Measurements from ENCODE around the gene GNA15.

GNA15 gene

DNA sequence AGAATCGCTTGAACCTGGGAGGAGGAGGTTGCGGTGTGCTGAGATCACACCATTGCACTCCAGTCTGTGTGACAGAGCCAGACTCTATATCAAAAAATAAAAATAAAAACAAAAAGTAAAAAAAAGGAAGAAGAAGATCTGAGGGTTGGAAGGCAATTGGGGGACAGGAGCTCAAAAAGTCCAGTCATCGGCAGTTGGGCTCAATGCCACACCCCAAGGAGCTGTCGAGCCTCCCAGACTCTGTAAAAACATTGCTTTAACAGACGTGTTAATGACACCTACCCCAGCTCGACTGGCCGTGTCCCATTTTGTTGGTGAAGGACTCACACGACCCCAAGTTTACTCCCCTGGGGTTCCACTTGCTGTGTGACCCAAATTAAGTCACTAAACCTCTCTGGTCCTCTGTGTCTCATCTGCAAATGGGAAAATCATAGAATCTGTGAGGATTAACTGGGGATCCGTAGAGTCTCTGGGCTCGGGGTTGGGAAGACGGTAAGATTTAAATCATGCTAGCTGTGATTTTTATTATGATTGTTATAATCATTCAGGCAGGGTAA, 7.0 kb downstream of the GNA15 start:
- H3K27me3 ChIP-seq (ENCODE audit: insufficient read depth, low read length): no peaks in the 10 kb centered on the region
- H3K4me3 ChIP-seq (ENCODE audit: low read length): no peak overlapping the region
- H3K27ac ChIP-seq (ENCODE audit: low read depth, low read length): no peak overlapping the region
- 72% methylated on average over 10 of the region's 11 CpGs for WGBS
- no peaks in the 10 kb centered on the region for H3K36me3 ChIP-seq (ENCODE audit: insufficient read depth, low read length)
- no peak overlapping the region for H3K9ac ChIP-seq (ENCODE audit: low read depth, low read length)
- H3K9me3 ChIP-seq (ENCODE audit: insufficient read depth, low read depth, low read length): no peaks in the 10 kb centered on the region
- H3K4me1 ChIP-seq (ENCODE audit: insufficient read depth, low read length): no peaks in the 10 kb centered on the region

DNA sequence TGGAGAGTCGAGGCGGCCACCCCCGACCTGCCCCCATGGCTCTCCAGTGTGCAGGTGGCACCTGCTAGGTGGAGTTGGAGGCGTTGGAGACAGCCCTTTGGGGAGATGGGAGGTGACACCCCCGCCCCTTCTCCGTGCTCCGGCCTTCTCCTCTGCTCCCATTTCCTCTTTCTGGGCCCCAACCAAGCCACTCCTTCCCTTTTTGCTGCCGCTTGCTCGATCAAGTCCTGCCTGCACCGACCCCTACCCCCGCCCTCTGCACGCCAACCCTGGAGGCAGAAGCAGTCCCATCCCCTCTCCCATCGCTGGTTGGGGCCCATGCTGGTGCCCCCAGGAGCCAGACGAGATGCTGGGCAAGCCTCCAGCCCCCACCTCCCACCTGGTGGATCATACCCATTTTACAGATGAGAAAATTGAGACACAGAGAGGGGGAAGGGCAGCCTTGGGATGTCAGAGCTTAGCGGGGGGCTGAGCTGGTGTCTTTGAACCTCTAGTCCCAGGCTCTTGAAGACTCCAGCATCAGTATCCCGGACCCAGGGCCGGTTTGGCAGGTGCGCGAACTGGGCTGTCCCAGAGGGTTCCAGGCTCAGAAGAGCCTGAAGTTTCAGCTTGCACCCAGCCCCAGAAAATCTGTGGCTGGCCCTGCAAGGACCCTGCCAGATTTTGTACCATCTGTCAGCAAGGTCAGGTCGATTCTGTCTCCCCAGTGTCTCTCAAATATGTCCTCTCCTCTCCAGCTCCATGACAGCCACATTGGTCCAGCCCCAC, 10.3 kb downstream of the GNA15 start:
- Histone ChIP-seq H3K4me1 (ENCODE audit: insufficient read depth, low read length) (no peaks in the 10 kb centered on the region), H3K36me3 (ENCODE audit: insufficient read depth, low read length) (no peaks in the 10 kb centered on the region), H3K4me3 (ENCODE audit: low read length) (no peak overlapping the region), H3K27me3 (ENCODE audit: insufficient read depth, low read length) (no peaks in the 10 kb centered on the region), H3K9ac (ENCODE audit: low read depth, low read length) (no peak overlapping the region), H3K27ac (ENCODE audit: low read depth, low read length) (no peak overlapping the region), H3K9me3 (ENCODE audit: insufficient read depth, low read depth, low read length) (no peaks in the 10 kb centered on the region)
- WGBS: 86% methylated on average over 19 of the region's 20 CpGs

DNA sequence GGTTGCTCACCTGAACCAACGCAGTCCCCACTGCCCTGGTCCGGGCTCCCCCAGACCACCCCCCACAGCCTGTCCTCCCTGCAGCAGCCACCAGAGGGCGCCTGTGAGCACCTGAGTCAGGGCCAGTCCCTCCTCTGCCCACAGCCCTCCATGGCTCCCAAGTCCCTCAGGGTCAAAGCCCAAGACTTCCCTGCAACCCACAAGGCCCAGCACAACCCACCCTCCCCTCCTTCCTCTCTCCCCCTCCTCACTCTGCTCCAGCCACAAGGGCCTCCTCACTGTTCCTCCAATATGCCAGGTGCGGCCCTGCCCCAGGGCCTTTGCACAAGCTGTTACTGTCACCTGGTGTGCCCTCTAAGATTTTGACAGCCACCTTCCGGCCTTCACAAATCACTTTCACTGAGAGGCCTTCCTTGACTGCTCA, 10.9 kb downstream of the GNA15 start:
- H3K27me3 ChIP-seq (ENCODE audit: insufficient read depth, low read length): no peaks in the 10 kb centered on the region
- WGBS: 67% methylated on average over 5 of the region's 5 CpGs
- H3K4me3 ChIP-seq (ENCODE audit: low read length): no peak overlapping the region
- H3K36me3 ChIP-seq (ENCODE audit: insufficient read depth, low read length): no peaks in the 10 kb centered on the region
- no peak overlapping the region for H3K27ac ChIP-seq (ENCODE audit: low read depth, low read length)
- H3K4me1 ChIP-seq (ENCODE audit: insufficient read depth, low read length): no peaks in the 10 kb centered on the region
- H3K9me3 ChIP-seq (ENCODE audit: insufficient read depth, low read depth, low read length): no peaks in the 10 kb centered on the region
- no peak overlapping the region for H3K9ac ChIP-seq (ENCODE audit: low read depth, low read length)

DNA sequence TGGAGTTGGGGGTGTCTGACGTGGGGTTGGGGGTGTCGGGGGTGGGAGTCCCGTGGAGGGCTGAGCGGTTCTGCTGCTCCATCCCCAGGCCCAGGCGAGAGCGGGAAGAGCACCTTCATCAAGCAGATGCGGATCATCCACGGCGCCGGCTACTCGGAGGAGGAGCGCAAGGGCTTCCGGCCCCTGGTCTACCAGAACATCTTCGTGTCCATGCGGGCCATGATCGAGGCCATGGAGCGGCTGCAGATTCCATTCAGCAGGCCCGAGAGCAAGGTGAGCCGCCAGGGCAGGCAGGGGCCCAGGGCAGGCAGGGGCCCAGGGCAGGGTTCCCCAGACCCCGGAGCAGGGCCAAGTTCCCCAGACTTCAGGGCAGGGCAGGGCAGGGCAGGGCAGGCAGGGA, 12.7 kb downstream of the GNA15 start:
- Histone ChIP-seq H3K4me3 (ENCODE audit: low read length) (no peak overlapping the region), H3K9ac (ENCODE audit: low read depth, low read length) (no peak overlapping the region), H3K36me3 (ENCODE audit: insufficient read depth, low read length) (no peaks in the 10 kb centered on the region), H3K27me3 (ENCODE audit: insufficient read depth, low read length) (no peaks in the 10 kb centered on the region), H3K27ac (ENCODE audit: low read depth, low read length) (no peak overlapping the region), H3K4me1 (ENCODE audit: insufficient read depth, low read length) (no peaks in the 10 kb centered on the region), H3K9me3 (ENCODE audit: insufficient read depth, low read depth, low read length) (no peaks in the 10 kb centered on the region)
- WGBS: 92% methylated on average over 20 of the region's 20 CpGs

DNA sequence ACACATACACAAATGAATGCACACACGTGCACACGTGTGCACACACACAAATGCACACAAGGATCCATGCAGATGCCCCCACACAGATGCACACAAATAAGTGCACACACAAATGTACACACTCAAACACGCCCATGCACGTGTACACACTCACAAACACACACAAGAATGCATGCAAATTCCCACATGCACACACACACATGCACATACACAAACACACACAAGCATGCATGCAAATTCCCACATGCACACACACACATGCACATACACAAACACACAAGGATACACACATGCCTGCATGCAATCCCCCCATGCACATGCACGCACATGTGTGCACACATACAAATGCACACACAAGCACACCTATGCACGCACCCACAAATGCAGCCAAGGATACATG, 13.3 kb downstream of the GNA15 start:
- H3K27ac ChIP-seq (ENCODE audit: low read depth, low read length): no peak overlapping the region
- H3K27me3 ChIP-seq (ENCODE audit: insufficient read depth, low read length): no peaks in the 10 kb centered on the region
- H3K4me1 ChIP-seq (ENCODE audit: insufficient read depth, low read length): no peaks in the 10 kb centered on the region
- WGBS: 92% methylated on average over 6 of the region's 6 CpGs
- H3K4me3 ChIP-seq (ENCODE audit: low read length): no peak overlapping the region
- H3K36me3 ChIP-seq (ENCODE audit: insufficient read depth, low read length): no peaks in the 10 kb centered on the region
- H3K9ac ChIP-seq (ENCODE audit: low read depth, low read length): no peak overlapping the region
- no peaks in the 10 kb centered on the region for H3K9me3 ChIP-seq (ENCODE audit: insufficient read depth, low read depth, low read length)

DNA sequence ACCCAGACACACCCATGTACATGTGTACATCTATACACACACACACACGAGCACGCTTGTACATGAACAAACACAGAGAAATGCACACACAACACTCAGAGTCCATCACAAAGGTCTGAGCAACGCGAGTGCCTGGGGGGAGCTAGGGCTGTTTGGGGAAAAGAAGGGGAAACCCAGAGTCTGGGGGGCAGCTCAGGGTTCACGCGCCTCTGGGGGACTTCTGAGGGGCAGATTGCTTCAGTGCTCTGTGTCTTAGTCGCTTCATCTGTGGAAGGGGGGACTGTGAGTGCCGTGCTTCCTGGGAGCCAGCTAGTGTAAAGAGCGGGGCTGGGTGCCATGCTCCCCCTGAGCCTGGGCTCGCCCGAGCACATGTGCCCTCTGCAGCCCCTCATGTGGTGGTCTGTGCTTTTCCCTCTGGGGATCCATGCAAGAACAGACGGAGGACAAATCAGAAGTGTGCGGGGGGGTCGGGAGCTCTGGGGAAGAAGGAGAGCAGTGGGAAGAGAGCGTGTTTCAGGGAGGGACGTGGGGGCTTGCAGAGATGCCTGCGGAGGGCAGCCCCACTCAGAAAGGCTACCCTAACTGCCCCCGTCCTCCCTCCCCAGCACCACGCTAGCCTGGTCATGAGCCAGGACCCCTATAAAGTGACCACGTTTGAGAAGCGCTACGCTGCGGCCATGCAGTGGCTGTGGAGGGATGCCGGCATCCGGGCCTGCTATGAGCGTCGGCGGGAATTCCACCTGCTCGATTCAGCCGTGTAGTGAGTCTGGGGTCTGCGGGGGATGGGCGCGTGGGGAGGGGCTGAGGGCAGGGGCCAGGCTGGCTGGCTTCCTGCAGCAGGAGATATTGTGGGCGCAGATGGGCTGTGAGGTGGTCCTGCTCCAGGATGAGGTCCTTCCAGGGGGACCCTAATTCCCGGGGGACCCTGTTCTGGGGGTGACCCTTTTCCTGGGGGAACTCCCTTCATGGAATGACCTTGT, 14.0 kb downstream of the GNA15 start:
- H3K36me3 ChIP-seq (ENCODE audit: insufficient read depth, low read length): no peaks in the 10 kb centered on the region
- H3K4me3 ChIP-seq (ENCODE audit: low read length): no peak overlapping the region
- H3K27ac ChIP-seq (ENCODE audit: low read depth, low read length): no peak overlapping the region
- no peaks in the 10 kb centered on the region for H3K4me1 ChIP-seq (ENCODE audit: insufficient read depth, low read length)
- WGBS: 71% methylated on average over 35 of the region's 35 CpGs
- H3K27me3 ChIP-seq (ENCODE audit: insufficient read depth, low read length): no peaks in the 10 kb centered on the region
- H3K9me3 ChIP-seq (ENCODE audit: insufficient read depth, low read depth, low read length): no peaks in the 10 kb centered on the region
- no peak overlapping the region for H3K9ac ChIP-seq (ENCODE audit: low read depth, low read length)

DNA sequence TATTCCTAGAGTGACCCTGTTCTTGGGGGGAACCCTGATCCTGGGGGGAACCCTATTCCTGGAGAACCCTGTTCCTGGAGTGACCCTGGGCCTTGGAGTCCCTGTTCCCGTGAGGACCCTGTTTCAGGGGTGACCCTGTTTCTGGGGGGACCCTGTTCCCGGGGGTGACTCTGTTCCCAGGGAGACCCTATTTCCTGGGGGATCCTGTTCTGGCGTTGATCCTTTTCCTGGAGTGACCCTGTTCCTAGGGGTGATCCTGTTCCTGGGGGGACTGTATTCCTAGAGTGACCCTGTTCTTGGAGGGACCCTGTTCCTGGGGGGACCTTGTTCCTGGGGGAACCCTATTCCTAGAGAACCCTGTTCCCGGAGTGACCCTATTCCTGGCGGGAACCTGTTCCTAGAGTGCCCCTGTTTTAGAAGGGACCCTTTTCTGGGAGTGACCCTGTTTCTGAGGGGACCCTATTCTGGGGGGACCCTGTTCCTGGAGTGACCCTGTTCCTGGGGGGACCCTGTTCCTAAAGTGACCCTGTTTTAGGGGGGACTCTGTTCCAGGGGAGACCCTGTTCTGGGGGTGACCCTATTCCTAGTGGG, 15.0 kb downstream of the GNA15 start:
- Histone ChIP-seq H3K4me3 (ENCODE audit: low read length) (no peak overlapping the region), H3K9me3 (ENCODE audit: insufficient read depth, low read depth, low read length) (no peaks in the 10 kb centered on the region), H3K4me1 (ENCODE audit: insufficient read depth, low read length) (no peaks in the 10 kb centered on the region), H3K36me3 (ENCODE audit: insufficient read depth, low read length) (no peaks in the 10 kb centered on the region), H3K27me3 (ENCODE audit: insufficient read depth, low read length) (no peaks in the 10 kb centered on the region), H3K27ac (ENCODE audit: low read depth, low read length) (no peak overlapping the region), H3K9ac (ENCODE audit: low read depth, low read length) (no peak overlapping the region)
- WGBS: 90% methylated on average over 5 of the region's 5 CpGs

DNA sequence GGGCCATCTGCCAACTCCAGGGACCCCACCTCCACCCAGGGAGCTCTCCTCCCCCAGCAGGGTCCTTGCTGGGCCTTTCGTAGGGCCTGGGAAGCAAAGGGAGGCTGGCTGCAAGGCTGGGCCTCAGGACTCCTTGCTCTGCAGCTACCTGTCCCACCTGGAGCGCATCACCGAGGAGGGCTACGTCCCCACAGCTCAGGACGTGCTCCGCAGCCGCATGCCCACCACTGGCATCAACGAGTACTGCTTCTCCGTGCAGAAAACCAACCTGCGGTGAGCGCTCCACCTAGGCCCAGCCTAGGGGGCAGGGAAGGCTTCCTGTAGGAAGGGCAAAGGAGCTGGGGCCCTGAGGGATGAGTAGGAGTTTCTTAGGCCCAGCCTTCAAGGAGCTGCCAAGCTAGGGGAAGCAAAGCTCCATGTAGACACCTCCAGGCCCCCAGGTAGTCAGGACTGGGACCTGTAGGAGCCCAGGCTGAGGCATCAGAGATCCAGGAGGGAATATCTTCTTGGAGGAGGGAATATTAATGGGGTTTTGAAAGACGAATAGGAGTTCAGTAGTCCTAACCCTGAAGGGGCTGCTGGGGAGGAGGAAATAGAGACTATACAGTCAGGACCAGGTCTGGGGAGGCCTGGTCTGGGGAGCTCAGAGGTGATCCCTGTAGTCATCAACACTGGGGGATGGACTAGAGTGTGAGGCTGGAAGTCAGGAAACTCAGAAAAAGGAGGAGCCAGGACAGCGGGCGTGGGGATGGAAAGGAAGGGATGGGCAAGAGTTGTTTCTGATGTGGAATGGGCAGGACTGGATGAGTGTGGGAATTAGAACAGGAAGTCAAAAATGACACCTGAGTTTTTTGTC, 16.0 kb downstream of the GNA15 start:
- Histone ChIP-seq H3K36me3 (ENCODE audit: insufficient read depth, low read length) (no peaks in the 10 kb centered on the region), H3K4me3 (ENCODE audit: low read length) (no peak overlapping the region), H3K9me3 (ENCODE audit: insufficient read depth, low read depth, low read length) (no peaks in the 10 kb centered on the region), H3K9ac (ENCODE audit: low read depth, low read length) (no peak overlapping the region), H3K27ac (ENCODE audit: low read depth, low read length) (no peak overlapping the region), H3K4me1 (ENCODE audit: insufficient read depth, low read length) (no peaks in the 10 kb centered on the region), H3K27me3 (ENCODE audit: insufficient read depth, low read length) (no peaks in the 10 kb centered on the region)
- WGBS: 69% methylated on average over 14 of the region's 14 CpGs

DNA sequence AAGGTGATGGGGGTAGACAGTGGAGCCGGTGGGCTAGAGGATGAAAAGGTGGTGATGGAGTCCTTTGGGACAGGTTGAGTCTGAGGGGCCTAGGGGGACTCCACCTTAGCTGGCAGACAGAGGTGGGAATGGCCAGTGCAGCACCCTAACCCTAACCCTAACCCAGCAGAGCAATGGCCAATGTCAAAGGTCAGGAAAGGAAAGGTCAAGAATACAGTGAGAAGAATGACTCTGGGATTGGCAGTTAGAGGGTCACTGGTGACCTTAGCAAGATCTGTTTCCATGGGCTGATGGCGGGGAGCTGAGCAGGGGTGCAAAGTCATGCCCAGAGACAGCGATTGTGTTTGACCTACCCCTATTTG, 16.6 kb downstream of the GNA15 start:
- Histone ChIP-seq H3K9ac (ENCODE audit: low read depth, low read length) (no peak overlapping the region), H3K4me3 (ENCODE audit: low read length) (no peak overlapping the region), H3K4me1 (ENCODE audit: insufficient read depth, low read length) (no peaks in the 10 kb centered on the region), H3K36me3 (ENCODE audit: insufficient read depth, low read length) (no peaks in the 10 kb centered on the region), H3K27ac (ENCODE audit: low read depth, low read length) (no peak overlapping the region), H3K27me3 (ENCODE audit: insufficient read depth, low read length) (no peaks in the 10 kb centered on the region), H3K9me3 (ENCODE audit: insufficient read depth, low read depth, low read length) (no peaks in the 10 kb centered on the region)
- WGBS: 86% methylated on average over 3 of the region's 3 CpGs

DNA sequence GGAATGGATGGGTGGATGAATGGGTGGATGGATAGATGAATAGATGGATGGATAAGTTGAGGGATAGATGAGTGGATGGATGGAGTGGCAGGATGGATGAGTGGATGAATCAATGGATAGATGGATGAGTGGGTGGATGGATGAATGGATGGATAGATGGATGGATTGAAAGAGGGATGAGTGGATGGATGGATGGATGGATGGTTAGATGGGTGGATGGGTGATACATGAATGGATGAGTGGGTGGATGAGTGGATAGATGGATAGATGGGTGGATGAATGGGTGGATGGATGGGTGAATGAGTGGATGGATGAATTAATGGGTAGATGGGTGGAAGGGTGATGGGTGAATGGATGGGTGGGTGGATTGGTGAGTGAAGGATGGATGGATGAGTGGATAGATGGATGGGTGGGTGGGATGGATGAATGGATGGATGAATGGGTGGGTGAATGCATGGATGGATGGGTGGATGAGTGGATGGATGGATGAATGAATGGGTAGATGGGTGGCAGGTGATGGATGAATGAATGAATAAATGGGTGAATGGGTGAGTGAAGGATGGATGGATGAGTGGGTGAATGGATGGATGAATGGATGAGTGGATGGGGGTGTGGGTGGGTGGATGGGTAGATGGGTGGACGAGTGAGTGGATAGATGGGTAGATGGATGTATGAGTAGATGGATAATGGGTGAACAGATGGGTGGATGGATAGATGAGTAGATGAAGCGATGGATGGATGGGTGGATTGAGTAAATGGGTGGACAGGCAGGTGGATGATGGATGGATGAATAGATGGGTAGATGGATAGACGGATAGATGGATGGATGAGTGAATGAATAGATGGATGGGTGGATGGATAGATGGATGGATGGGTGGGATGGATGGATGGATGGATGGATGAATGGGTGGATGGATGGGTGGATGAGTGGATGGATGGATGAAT, 17.7 kb downstream of the GNA15 start:
- no peaks in the 10 kb centered on the region for H3K27me3 ChIP-seq (ENCODE audit: insufficient read depth, low read length)
- H3K9ac ChIP-seq (ENCODE audit: low read depth, low read length): no peak overlapping the region
- no peak overlapping the region for H3K4me3 ChIP-seq (ENCODE audit: low read length)
- no peak overlapping the region for H3K27ac ChIP-seq (ENCODE audit: low read depth, low read length)
- 82% methylated on average over 3 of the region's 3 CpGs for WGBS
- no peaks in the 10 kb centered on the region for H3K4me1 ChIP-seq (ENCODE audit: insufficient read depth, low read length)
- no peaks in the 10 kb centered on the region for H3K9me3 ChIP-seq (ENCODE audit: insufficient read depth, low read depth, low read length)
- H3K36me3 ChIP-seq (ENCODE audit: insufficient read depth, low read length): no peaks in the 10 kb centered on the region

Measured in HUES64 (cell line).